HG02763 (cell line): ENCODE data around the gene GOLGA6L10.
"Not testable (repeated sequence)": the region's sequence is repeated elsewhere in the genome, so short reads cannot be mapped to it uniquely, and the experiment has no call there.

Experiments
- ATAC-seq: cut with Tn5 transposase; IDR thresholded peaks from one replicate; pipeline ENCODE4 v1.9.1; 2021; ENCODE audit warnings: mild to moderate bottlenecking, moderate library complexity; ENCODE audit not compliant: unreplicated experiment

Gene GOLGA6L10

DNA sequence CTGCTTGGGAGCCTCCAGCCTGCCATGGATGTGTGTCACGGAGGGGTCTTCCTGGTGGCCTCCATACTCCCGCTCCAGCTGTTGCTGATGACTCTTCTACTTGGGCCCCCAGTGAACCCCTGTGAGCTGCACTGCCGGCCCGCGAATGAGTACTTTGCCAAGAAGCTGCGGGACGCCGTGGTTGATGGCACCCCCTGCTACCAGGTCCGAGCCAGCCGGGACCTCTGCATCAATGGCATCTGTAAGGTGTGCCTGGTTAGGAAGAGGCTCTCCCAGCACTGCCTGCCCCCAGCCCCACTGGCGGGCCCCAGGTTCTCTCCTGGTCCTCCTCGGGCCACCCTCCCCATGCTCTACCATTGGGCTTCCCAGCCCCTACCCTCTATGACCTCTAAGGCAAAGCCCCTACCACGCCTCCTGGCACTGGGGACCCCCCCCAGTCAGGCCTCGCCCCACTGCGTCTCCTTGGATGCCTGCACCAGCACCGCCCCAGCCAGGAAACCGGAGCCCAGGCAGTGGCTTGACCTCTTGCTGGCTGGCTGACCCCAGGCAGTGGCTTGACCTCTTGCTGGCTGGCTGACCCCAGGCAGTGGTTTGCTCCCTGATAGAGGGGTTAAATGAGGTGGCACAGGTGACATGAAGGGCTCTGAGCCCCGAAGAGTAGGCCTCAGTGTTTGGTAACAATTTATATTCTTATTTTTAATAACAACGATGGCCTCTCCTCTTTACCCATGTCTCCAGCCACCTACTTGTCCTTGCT, 29.6 kb downstream of the GOLGA6L10 start:
- ATAC-seq, result not testable (repeated sequence)

DNA sequence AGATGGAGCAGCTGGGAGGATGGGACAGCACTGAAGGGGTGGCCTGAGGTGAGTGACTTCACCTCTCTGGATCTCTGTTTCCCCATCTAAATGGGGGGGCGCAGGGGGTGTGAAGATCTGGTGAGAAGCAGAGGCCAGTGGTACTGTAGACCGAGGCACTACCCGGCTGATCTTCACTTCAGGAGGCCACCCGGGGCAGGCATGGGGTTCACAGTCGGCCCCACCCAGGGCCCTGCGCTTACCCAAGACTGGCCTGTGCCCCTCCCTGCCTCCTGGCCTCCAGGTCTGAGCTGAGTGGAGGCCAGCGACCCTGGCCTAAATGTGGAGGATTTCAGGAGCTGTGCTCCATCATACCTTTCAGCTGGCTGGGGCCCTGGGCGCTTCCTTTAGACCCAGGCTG, 31.0 kb downstream of the GOLGA6L10 start:
- ATAC-seq, result not testable (repeated sequence)

DNA sequence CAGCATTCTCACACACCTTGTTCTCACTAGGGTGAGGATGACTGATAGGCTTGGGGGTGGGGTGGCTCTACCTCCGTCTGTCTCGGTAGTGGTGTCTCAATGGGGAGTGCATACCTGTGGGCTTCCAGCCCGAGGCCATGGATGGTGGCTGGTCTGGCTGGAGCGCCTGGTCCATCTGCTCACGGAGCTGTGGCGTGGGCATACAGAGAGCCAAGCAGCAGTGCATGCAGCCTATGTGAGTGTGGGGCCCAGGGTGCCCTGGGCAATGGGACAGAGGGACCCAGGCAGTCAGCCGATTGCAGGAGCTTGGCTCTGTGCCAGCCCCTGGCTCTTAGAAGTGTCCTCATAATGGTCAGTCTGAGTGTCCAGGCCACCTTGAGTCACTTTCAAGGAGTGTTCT, 31.8 kb downstream of the GOLGA6L10 start:
- ATAC-seq, result not testable (repeated sequence)

DNA sequence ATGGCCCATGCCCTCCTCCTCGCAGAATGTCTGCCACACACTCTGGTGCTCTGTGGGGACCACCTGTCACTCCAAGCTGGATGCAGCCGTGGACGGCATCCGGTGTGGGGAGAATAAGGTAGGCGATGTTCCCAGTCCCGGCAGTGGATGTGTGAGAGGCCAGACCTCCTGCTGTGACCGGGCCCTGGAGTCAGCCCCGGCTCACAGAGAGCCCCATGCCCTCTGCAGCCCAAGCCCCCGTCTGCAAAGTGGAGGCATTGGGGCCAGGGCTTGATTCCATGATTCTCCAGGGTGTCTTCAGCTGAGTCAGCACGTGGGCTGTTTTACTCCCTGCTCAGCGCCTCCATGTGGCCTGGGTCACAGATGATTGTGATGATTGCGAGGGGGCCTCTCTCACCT, 32.2 kb downstream of the GOLGA6L10 start:
- ATAC-seq, result no peak

DNA sequence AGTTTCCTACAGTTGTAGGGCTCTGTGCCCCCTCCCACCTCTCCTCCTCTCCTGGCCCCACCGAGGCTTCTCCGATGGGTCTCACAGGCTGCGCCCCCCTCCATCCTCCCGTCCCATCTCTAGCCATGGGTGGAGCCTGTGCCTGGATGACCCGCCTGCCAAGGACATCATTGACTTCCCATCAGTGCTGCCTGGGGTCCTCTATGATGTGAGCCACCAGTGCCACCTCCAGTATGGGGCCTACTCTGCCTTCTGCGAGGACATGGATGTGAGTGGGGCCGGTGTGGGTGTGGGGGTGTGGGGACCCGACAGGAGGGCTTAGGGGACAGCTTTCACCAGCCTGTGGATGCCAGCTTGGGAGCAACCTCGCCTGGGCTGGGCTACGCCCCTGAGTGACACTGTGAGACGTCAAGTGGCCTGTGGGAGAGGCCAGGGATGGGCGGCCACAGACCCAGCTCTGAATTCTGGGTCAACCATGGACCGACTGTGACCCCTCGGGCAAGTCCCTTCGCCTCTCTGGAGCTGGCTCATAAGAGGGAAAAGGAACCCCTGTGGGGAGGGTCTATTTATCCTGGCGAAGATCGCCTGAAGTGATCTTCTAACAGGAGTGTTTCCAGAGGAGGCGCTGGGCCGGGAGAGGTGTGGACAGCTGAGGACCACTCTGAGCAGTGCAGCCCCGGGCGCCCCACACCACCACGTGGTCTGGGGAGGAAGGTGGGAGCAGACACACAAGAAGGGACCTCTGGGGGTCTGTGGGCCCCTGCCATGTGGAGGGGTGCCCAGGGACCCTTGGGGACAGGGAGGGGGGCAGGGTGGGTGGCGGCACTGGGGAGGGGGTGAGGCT, 32.8 kb downstream of the GOLGA6L10 start:
- ATAC-seq, result not testable (repeated sequence)

DNA sequence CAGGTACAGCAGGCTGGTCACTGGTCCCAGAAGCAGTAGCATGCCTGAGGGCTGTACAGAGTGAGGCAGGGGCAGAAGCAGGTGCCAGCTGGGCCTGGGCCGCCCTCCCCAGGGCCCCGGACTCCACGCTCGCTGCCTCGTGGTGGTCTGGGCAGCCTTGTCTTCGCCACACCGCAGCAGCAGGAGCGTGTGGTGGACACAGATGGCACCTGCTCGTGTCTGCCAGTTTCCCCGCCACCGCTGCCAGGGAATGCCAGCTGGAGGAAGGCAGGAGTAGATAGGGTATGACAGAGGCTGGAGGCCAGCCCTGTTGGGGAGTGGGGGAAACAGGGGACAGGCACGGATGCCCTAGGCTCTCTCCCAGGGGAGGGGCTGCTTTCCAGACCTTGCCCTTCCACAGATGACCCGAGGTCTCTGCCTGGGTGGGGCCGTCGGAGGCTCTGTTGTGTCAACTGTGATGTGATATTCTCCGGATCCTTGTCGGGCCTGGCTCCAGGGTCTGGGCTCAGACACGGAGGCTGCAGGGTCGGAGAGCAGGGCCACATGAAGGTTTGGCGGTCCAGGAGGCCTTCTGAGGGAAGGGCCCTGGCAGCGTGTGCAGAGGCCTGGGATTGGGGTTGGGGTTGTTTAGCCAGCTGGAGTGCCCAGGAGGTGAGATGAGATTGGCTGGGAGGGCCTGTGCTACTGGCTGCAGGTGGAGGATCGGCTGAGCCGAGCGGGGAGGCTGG, 33.6 kb downstream of the GOLGA6L10 start:
- ATAC-seq, result no peak

DNA sequence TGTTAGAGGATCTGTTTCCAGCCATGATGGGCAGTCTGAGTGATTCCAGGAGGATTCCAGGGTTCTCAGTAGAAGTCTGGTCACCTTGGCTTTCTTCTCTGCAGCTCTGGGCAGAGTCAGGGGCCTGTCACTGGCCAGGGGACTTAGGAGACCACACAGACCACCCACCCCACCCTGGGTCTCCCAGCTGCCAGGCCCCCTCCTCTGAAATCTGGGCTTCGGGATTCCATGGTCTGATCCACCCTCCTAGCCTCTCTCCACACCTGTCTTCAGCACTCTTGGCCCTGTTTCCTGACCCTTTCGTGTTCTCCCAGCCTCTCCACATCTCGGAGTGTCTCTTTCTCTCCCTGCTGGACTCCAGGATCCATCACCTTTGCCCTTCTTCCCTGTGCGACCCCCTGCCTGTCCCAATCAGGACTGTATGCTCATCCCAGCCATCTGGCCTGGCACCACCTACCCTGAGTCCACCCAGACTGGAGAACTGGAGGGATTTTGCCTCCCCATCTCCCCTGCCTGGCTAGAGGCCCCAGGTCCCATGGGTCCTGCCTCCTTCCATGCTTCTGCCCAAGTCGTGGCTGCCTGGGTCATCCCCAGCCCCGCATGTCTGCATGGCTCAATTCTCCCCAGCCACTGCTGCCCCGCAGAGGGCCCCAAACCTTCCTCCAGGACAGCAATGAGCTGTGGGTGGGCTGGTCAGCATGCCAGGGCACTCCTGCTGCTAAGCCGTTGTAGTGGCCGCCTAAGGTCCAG, 34.3 kb downstream of the GOLGA6L10 start:
- ATAC-seq, result no peak

DNA sequence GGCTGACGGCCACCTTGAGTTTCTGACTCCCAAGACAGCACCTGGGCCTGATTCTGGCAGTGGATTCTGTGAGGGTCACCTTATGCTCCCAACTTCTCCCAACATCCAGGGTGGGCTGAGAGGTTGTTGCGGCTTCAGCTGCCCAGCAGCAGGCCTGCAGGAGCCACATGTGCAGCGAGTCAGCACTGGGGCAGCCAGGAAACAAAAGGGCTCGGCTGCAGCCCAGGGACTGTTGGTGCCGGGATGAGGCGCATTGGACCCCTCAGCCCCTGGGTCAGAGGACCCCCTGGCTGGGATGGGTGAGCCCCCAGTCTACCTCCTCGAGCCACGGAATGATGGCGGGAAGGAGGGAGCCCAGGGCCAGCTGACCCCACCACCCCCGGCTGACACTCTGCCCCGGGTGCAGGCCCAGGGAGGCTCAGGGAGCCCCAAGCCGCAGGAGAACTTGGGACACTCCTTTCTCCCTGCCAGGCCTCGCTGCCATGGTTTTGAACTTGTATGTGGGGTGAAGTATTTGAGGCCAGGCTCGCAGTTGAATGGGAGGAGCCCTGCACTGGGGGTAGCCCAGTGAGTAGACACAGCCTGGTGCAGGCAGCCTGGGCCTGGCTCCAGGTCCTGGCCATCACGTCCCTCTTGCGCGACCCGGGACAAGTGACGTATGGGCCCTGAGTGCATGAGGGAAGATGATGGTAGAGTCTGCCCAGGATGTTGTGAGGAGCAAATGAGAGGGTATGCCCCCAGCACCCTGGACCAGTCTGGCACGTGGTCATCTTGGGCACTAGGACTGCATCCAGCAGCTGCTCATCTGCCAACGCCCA, 35.1 kb downstream of the GOLGA6L10 start:
- ATAC-seq, result not testable (repeated sequence)

DNA sequence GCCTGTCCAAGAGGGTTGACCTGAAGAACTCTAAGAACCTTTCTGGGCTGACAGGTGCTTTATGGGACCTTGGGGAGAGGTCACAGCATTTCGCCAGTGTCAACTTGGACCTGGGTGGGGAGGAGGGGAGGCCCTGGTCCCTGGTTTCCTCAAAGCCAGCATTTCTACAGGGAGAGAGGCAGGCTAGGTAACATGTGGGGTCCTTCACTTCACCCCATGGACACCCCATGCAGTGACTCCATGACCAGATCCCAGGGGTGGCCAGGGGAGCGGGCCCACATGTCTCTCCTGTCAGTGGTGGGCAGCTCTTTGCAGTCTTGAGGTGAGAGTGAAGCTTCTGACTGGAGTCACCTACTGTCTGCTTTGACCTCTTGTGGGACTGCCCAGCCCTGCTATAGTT, 35.8 kb downstream of the GOLGA6L10 start:
- no peak for ATAC-seq

DNA sequence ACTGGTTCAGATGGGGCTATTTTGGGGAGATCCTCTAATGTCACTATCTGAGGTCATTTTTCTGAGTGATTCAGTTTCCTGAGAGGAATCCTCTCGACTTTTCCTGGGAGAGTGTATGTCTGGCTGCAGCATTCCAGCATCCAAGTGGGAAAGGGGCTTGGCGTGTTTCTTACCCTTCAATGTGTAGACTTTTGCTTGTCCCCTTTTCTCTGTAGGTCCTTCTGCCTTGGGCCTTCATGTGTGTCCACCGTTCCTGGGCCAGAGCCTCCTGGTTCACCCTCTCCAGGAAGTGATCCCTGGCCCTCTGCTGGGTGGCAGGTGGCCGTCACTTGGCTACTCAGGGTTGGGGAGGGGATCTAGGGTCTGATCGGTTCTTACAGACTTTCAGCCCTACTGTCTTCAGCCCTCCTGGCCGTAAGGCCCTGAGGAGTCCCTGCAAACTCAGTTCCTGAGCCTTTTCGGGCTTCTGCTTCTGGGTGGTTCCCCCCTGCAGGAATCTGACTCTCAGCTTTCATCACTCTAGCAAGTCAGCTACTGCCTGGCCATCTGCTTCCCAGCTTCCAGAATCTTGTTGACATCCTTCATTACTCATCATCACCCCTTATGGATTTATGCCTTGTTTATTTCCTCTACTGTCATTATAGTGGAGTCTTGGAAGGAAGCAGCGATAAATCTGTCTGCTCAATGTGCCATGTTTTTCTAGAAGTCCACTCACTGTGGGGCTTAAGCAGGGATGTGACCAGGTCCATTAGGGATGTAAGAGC, 36.5 kb downstream of the GOLGA6L10 start:
- no peak for ATAC-seq

DNA sequence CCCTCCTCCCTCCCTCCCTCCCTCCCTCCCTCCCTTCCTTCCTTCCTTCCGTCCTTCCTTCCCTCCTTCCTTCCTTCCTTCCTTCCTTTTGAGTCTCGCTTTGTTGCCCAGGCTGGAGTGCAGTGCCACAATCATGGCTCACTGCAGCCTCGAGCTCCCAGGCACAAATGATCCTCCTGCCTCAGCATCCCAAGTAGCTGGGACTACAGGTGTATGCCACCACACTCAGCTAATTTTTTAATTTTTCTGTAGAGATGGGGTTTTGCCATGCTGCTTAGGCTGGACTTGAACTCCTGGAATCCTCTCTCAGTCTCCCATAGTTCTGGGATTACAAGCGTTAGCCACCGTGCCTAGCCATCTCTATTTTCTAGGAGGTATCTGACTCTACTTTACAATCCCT, 38.0 kb downstream of the GOLGA6L10 start:
- not testable (repeated sequence) for ATAC-seq

DNA sequence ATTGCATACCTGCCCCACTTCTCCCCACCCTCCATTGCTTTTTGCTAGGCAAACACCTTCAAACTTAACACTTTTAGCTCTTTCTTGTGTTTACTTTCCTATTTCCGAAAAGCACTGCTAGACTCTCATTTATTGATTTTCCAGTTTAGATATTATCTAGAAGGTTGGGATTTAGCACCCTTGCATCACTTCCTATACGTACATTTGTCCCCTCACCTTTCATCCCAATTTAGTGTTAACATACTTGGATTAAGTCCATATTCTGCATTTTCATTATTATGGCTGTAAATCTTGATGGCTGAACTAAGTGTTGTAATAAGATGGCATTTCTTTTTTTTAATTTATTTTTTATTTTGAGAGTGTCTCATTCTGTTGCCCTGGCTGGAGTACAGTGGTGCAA, 39.5 kb downstream of the GOLGA6L10 start:
- ATAC-seq, result no peak

DNA sequence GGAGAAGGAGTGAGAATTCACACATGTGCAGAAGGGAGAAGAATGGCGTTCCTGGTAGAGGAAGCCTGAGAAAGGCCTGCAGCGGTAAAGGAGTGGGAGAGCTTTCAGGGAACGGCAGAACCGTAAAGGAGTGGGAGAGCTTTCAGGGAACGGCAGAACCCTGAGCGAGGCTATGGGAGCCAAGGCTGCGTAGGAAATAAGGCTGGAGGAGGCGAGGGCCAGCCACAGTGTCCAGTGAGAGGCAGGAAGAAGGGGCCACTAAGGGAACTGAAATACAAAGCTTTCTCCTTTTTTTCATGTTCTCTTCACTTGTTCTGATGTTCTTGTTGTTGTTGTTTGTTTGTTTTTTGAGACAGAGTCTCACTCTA, 41.6 kb downstream of the GOLGA6L10 start:
- ATAC-seq, result no peak

DNA sequence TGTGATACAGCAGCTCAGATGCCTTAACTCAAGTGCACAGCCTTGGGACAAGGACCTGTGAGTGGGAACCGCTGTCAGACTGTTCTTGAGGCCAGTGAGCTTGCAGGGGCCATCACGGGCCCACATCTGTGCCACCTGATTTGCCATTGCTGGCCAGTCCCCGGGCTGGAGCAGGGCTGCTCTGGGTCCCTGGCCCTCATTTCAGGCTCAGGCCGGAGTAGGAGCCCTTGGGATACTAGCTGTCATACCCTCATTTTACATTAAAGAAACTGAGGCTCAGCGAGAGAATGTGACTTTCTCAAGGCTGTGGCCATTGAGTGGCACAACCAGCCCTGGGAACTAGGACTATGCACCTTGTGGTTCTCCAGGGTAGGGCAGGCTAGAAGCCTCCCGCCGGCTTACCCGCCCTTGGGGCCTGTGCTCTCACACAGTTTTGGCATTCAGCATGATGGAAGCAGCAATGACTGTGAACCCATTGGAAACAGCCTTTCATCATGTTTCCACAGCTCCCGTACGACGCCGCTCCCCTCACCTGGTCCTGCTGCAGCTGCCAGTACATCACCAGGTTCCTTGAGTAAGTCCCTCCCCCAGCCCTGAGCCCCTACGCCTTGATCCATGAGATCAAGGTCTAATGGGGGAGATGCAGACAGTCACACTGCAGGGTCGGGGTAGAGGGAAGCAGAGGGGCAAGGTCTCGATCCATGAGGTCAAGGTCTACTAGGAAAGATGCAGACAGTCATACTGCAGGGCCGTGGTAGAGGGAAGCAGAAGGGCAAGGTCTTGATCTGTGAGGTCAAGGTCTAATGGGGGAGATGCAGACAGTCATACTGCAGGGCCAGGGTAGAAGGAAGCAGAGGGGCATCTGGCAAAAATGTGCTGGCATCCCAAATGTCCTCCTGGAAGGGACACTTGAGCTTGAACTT, 42.2 kb downstream of the GOLGA6L10 start:
- no peak for ATAC-seq

DNA sequence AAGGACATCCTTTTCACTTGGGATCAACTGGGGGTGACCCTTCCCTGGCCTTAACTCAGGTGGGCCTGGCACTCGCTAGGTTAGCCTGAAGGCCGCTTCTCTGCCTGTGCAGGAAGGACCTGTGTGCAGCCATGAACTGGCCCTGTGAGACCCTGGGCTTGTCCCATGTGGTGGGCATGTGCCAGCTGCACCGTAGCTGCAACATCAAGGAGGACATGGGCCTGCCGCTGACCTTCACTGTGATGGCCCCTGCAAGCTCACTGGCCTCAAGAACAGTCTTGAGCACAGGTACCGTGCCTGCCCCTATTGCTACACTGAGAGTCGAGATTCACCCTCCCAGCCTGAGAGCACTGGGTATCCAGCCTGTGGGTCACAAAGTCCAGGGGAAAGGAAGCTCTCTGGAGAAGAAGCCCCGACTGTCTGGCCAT, 43.6 kb downstream of the GOLGA6L10 start:
- no peak for ATAC-seq

DNA sequence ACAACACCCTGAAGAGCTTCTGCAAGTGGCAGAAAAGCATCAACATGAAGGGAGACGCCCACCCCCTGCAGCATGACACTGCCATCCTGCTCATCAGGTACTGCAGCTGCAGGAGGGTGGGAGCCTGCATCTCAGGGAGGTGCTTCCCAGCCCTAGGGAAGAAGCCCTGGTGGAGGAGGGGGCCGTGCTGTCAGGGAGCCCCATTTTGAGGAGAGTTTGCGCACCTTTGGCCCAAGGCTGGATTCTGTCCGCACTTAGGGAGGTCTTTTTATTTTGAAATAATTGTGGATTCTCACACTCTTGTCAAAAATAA, 44.5 kb downstream of the GOLGA6L10 start:
- no peak for ATAC-seq

DNA sequence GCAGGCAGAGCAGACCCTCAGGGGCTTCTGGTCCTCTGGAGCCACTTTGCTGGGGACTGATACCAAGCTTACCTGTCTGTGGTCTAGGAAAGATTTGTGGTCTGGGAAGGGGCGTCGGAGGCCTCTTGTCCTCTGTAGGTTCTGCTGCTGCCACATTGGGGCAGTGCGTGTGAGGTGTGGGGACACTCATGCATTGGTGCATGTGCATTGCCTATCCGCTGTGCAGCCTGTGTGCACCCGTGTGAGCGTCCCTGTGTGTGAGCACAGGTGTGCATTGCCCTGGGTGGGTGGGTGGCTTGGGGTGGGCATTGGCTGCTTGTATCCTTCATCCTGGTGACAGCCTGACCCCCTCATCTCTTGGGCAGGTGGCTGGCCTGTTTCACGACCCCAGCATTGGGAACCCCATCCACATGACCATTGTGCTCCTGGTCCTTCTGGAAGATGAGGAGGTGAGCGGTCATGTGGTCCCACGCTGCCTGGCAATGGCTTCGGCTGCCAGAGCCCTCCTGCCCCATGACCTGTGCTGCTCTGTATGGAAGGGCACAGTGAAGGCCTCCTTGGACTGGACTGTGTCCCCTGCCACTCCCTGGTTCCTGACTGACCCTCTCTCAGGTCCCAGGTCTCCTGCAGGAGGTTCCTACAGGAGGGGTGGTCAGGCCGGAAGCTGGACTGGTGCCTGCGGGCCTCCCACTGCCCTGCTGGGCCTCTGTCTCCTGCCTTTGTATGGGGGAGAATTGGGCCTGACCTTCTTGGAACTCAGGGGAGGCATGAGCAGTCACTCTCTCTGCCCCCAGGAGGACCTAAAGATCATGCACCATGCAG, 45.1 kb downstream of the GOLGA6L10 start:
- no peak for ATAC-seq
